NCI-H510A (cell line): Measurements from ENCODE around the gene CXADR.
"Not testable (repeated sequence)": the region's sequence is repeated elsewhere in the genome, so short reads cannot be mapped to it uniquely, and the experiment has no call there.

ENCODE experiments used
- DNase-seq: peaks from one replicate; lab custom pipeline; 2025; lab: John Stamatoyannopoulos, UW

The CXADR gene

DNA sequence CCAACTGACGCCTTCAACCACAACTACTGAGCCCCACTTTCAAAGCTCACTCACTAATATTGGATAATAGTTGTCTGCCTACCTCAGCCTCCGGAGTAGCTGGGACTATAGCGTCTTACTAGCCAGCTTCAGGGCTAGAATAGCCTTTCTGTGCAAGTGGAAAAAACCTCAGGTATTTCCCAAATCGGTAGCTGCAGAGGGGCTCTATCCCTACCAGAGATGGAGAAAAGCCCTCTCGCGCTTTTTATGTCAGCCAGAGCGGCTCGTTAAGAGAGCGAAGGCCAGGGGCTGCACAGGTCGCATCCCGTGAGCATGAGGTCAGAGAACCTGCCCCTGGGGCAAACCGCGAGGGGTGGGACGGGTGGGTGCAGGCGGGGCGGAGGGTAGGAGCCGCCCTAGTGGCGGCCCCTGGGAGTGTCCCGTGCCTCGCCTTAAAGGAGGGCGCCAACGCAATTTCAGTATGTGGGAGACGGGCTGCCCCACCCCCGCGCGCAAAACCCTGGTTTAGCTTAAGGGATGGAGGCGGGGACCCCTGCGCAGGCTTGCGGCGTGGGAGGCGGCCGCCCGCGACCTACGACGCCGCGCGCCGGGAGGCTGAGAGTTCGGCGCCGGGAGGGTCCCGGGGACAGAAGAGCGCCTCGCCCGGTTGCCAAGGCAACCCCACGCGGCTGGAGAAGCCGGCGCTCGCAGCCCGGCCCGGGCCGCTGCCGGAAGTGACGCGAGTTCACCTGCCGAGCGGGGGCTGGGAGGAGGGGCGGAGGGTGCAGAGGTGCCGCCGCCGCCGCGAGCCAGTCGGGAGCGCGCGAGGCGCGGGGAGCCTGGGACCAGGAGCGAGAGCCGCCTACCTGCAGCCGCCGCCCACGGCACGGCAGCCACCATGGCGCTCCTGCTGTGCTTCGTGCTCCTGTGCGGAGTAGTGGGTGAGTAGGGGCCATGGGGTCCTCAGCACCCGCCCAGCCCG lies at the start of gene CXADR:
Gene CXADR (plus strand): TSS at position 791 of the 961 bp plus-strand sequence. CDS start 87 bp downstream, at position 878.
- peak; percentile 55 for DNase-seq

DNA sequence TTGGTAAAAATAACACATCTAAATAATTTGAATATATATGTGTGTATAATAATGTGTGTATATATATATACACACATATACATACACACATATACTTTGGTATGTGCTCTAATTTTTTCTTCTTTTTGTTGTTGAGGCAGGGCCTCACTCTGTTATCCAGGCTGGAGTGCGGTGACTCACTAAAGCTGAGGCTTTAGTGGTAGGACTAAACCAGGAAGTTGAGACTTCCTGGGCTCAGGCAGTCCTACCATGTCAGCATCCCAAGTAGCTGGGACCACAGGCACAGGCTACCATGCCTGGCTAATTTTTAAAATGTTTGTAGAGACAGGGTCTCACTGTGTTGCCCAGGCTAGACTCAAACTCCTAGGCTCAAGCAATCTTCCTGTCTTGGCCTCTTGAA lies 46.7 kb upstream of the CXADR start:
- no peak for DNase-seq

DNA sequence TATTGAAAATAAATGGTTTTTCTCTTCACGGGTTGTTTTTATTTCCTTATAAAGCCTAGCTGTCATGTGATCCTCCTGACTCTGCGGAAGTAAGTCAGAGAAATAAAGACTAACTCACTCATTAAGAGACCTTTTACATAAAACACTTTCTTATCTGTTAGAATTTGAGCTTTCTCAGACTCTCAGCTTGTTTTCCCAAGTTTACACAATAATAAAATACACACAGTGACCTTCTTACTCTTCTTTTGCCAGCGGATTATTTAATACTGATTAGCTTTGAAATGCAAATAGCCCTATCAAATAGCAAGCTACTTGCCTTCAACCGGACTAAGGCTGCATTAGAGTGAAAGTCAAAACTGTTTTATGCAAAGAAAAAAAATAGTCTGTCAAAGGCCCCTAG lies 45.5 kb upstream of the CXADR start:
- DNase-seq, result no peak

DNA sequence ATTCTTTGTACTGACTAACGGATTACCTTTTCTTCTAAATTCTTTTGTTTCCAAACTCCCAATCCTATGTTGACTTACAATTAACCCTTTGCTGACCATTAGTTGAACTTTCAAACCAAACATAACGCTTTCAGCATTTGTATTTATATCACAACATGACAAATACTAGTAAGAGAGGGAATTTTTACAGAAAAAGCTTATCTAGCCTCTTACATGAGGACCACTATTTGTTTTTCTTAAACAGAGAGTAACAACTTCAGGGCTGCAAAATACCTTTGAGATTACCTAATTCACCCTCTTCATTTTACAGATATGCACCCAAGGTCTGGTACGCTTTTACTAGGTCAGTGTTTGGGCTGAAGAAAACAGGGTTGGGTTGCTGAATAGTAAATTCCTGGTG lies 45.0 kb upstream of the CXADR start:
- DNase-seq, result no peak

DNA sequence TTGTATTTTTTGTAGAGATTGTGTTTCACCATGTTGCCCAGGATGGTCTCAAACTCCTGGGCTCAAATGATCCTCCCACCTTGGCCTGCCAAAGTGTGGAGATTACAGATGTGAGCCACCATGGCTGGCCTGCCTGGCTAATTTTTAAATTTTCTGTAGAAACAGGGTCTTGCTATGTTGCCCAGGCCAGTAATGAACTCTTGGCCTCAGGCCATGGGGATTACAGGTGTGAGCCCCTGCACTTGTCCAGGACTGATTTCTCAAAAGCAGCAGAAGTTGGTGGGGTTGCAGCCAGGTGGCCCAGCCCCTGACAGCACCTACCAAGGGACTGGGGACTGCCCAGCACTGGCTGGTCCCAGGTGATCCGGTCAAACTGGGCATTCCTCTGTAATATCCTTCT lies 44.1 kb upstream of the CXADR start:
- no peak for DNase-seq

DNA sequence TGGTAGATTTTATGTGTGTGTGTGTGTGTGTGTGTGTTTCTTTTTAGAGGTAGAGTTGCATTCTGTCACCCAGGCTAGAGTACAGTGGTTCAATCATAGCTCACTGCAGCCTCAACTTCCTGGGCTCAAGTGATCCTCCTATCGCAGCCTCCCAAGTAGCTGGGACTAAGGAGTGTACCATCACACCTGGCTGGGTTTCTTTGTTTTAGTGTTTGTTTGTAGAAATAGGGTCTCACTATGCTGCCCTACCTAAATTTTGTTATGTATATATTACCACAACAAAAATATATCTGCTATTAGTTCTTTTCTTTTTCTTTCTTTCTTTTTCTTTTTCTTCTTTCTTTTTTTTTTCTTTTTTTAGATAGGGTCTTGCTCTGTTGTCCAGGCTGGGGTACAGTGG lies 43.1 kb upstream of the CXADR start:
- DNase-seq, result no peak

DNA sequence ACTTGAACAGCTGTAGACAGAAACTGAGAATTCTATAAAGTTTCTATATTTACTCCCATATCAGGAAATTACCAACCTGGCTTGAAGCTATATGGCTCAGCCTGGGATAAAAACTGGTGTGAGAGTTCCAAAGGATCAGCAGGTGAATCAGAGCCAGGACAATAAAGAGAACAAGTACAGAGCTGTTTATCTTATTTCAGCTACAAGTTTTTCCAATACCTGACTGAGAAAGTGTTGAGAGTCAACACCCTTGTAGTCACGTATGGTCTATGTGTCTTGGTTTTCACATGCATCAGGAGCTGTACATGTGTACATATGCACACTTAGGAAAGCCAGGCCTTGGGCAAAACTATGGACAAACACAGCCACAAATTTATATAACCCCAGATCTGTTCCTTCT lies 40.7 kb upstream of the CXADR start:
- no peak for DNase-seq

DNA sequence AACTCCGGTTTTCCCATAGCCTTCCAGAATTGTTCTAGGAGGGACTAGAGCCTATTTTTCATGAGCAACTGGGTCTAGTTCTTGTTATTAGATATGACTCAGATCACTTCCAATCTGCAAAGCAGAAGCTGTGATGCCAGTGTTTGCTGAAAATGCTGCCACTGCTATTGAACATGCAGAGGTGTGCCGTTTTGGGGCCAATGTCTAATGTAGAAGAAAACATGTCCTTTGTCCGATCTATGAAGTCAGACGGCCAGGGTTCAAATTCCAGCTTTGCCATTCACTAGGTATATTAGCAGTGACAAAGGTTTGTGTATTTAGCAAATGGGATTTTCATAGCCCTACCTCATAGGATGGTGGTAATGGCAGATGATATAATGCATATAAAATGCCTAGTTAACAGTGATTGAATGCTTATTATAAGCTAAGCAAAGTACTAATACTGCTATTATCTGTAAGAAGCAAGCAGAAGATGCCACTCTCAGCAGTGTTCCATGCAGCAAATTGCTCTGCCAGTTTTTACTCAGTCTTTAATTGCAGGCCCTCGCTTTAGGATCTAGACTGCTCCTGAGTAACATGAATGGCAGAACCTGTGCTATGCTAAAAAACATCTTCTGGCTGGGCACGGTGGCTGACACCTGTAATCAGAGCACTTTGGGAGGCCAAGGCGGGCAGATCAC lies 40.1 kb upstream of the CXADR start:
- DNase-seq, result no peak

DNA sequence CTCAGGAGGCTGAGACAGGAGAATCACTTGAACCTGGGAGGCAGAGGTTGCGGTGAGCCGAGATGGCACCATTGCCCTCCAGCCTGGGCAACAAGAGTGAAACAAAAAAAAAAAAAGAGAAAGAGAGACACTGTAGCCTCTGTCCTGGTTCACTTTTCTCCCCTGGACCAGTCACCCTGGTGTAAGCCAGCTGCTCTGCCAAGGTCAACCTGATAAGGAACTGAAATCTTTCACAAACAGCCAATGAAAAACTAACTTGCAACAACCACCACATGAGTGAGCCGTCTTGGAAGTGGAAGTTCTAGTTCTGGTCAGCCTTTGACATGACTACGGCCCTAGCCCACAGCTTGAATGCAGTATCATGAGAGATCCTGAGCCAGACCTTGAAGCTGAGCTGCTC lies 36.8 kb upstream of the CXADR start:
- DNase-seq, result no peak

DNA sequence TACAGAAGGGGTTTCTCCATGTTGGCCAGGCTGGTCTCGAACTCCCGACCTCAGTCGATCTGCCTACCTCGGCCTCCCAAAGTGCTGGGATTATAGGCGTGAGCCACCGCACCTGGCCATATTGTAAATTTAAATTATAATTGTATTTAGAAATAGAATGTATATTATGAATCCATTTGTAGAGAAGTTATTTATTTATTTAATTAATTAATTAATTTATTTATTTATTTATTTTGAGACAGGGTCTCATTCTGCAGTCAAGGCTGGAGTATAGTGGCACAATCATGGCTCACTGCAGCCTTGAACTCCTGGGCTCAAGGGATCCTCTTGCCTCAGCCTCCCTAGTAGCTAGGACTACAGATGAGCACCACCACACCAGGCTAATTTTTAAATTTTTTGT lies 34.7 kb upstream of the CXADR start:
- not testable (repeated sequence) for DNase-seq

DNA sequence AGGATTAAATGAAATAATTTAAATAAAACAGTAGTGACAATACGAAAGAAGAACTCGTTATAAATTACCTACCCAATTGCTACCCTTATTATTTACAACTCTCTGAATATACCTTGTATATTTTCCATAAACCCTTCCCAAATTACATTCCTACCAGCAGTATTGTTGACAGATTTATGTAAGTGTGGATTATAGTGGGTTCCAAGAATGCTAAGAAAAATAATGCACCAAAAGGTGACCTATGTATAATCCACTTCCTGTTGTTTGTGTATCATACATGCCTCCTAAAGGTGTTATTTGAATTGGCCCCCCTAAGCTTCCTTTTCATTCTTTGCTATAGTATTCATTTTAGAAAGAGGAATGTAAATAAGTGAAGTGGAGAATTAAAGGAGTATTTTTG lies 33.2 kb upstream of the CXADR start:
- DNase-seq, result no peak

DNA sequence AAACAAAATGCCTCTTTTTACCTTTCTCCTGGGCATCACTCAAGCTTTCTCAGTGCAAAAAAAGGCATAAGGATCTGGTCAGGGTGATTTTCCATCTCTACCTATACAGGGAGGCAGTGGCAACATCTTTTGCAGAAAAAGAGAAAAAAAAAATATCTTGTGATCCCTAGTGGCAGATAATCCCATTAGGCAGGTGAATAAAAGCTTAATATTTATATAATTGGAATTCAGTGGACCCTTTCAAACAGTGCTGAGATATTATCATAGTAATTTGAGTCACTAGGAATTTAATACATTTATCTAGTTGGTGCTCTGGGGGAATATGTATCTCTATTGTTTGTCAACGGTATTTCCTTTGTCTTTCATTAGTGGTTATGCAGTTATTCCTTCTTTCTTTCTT lies 29.9 kb upstream of the CXADR start:
- DNase-seq, result no peak

DNA sequence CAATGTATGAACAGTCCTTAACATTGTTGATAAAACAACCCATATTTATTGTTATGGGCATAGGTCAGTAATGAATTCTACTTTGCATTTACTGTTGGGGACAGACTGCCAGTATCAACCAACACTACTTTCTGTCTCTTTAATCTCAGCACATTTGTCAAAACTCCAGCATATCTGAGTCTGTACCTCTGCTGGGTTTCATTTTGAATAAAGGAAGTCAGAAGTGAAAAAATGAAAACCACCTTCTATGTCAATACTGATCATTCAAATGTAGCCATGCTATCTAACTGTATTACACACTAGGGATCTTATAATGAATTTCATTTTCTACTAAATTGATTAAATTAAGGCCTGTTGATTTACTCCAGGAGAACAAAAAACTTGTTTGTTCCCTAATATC lies 24.2 kb upstream of the CXADR start:
- DNase-seq, result no peak

DNA sequence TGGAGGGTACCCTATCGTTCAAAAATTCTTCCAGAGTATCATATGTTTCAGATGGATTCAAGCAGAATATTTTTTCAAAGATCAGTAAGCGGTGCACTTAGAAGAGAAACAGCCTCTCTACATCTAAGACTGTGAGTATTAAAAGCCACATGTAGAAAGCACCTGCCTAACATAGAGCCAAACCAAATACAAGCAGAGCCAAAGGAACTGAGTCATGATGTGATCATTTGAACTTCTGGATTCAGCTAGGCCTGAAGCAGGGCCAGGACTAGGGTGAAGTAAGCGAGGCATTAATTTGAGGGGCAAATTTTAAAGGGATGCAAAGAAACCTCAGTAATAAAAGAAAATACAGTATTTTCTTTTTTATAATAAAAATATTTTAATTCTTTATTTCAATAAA lies 23.3 kb upstream of the CXADR start:
- DNase-seq, result not testable (repeated sequence)

DNA sequence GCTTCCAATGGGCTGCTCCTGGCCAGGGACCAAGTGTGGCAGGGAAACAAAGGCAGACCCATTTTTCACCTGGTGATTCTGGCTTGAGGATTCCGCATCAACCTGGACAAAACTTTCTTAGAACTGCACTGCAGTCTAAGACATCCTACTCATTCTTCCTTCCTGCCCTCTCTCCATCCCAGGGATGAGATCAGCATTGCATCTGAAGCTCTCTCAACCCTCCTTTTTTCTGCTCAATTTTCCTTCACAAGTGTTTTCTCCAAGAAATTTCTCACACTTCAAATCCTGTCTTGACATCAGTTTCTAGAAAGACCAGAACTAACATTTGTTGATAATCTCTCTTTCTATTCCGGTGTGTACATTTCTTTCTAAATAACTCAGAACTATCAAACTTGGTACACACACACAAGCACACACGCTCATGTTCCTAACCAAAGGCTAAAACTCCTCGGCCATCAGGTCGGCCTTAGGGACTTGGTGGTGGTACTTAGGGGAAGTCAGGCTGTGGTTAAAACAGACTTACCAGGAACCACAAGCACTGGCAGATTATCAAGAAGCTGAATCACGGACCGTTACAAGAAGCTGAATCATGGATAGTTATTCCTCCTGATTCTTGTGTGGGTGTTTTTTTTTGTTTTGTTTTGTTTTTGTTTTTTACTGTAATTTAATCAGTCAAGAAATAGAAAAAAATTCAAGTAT lies 21.0 kb upstream of the CXADR start:
- DNase-seq, result no peak

DNA sequence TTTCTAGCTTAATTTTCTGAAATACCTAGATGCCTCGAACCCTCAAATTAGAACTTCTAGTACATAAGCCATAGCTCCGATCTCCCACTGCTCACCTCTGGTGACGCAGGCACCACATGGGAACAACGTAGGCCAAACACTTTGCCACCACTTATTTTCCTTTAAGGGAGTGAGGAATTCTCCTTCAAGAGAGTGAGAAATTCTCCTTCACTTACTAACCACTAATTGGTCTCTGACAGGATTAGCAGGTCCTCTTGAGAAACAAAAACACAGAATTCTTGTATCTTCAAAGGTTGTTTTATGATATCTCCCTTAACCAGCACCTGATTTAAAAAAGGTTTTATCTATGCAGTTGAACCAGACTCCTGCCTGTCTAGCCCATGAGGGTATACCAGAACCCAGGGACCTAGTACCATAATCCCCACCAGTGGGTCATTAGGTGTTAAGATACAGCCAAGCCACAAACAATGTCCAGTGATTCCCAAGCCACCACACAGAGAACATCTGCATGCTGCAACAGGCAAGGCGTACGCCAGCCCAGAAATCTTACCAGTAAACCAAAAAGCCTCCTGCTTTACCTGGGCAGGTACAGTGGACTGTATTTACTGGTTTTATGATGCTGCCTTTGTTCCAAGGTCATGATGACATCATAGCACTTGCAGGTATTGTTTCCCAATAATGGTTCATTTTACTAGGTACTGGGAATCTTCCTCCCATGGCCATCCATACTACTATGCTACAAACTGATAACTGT lies 20.3 kb upstream of the CXADR start:
- no peak for DNase-seq

DNA sequence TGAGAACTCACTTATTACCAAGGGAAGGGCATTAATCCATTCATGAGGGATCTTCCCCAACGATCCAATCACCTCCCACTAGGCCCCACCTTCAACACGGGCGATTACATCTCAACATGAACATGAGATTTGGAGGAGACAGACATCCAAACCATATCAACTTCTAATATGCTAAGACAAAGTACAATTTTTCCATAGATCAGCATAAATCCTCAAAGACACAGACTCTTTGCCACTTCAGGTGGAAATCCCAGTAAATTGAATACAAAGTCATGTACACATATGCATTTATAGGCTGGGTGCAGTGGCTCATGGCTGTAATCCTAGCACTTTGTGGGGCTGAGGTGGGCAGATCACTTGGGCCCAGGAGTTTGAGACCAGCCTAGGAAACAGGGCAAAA lies 18.8 kb upstream of the CXADR start:
- DNase-seq, result no peak

DNA sequence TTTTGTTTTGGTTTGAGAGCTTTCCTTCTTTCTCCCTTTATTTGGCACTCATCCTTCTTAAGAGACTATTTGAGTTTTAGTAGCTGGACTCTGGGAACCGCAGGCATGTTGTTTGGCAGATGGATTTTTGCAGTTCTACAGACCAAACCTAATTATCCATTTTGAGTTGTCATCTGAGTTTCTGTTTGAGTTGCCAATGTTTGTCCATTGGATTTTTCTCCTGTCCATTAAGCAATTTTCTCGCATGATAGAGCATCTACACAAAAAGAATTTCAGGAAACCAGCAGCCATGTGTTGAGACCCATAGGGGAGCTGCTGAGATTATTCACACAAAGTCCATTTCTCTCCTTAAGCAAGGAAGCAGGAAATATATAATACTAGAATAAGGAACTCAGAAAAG lies 17.2 kb upstream of the CXADR start:
- DNase-seq, result no peak

DNA sequence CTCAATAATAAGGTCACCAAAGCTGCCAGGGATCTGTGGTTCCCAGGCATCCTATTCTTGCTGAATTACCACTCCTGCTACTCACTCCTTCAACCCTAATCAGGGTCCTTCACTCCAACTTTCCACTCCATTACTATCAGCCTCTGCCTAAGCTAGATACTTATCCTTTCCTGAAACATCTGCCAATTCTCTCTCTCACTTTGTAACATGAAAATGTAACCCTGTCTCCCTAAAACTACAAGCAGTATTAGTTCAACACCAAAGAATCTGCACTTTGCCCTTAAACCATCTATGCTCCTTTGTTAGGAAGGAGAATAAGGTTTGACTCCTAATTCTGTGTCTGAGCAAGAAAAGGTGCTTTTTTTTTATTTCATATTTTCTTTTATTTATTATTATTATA lies 15.5 kb upstream of the CXADR start:
- DNase-seq, result no peak

DNA sequence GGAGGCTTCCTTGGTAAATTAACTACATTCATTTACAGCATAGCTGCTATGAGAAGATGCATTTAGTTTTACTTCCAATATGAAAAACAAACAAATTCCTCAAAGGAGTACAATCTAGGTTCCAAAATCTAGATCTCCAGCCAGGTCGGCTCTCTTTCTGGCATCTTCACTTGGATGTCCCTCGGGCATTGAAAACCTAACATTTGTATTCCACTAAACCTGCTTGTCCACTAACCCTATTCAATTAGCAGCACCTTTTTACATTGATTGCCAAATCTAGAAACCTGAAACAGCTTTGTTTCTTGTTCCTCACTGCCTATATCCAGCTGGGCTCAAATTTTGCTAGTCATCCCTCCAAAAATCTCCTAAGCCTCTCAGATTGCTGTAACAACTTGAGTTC lies 14.3 kb upstream of the CXADR start:
- DNase-seq, result no peak

DNA sequence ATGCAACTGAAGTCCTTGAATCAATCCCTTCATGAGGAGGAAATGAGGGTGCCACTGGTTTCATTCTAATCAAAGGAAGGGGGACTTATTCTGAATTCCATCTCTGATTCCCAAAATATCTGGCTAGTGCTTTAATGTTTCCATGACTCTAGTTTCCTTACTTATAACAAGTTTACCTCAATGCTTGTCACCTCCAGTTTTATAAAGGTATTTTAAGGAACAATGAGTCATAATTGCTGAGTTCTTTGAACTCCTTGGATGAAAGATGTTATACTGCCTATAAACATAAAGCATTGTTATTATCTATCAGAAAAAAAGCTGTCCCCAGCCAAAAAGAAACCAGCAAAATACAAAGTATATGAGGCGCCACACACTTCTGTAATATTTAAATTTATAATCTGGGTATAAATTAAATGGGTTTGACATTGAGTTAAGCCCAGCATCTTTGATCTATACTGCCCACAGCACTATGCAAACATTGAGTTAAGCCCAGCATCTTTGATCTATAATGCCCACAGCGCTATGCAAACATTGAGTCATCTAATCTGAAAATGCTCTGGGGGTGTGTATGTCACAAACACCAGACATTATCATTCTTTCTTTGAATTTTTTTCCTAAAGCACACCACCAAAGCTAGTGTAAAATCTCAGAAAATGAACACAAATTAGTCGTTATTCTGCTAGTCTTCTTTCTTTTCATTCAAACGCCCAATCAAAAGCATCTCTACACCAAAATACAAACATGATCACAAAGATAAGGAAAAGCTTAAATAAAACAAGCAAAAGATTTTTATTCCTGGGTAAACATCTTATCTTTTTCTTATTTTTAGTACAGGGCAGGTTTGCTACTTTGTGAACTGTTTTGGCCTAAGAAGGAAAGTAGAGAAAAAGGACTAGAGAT lies 11.5 kb upstream of the CXADR start:
- DNase-seq, result peak; percentile 22
